K562 (cell line): Measurements from ENCODE around the gene GDF15. TPM values are rescaled to one million over a fixed set of nuclear protein-coding genes. Genes with fewer than 3 reads are reported as not detected.

Experiments
- ATAC-seq: fragments of 200-7000 bp; cut with Tn5 transposase; 3 replicates; pipeline ENCODE4 v1.9.1; 2020; ENCODE audit warnings: moderate library complexity
- BruUV-seq: library from RNA; stranded (reverse); fragments of 400-500 nt; replicated peaks from 2 replicates; lab custom pipeline; 2021; lab: Mats Ljungman, UMichigan
- CTCF ChIA-PET: fragments of 300-600 bp; formaldehyde crosslinking; extraction: SDS; loops from one replicate; lab custom pipeline; 2021; ENCODE audit warnings: low intra/inter-chr PET ratio; lab: Yijun Ruan, JAX
- POLR2A ChIA-PET: fragments of 300-600, 350-650 bp; sonication (Branson Sonifier 250); formaldehyde crosslinking; extraction: SDS; loops from one replicate; lab custom pipeline; 2021; ENCODE audit warnings: antibody characterized with exemption, inconsistent platforms; lab: Yijun Ruan, JAX
- DNase-seq, 4 experiments: peaks; one replicate each; pipeline versions ENCODE4 v3.0.0 to v3.0.0-alpha.2; 2011 to 2018; ENCODE audit warnings: low spot score in 3 of 4, mixed read lengths in 3 of 4; ENCODE audit errors: extremely low read depth in 1 of 4
- FAIRE-seq: peaks from 2 replicates; lab custom pipeline; 2011; peaks lifted over from hg19 to GRCh38; lab: Jason Lieb, UNC
- H2AFZ ChIP-seq: 2 replicates; pipeline ENCODE4 v1.6.0; 2011; ENCODE audit warnings: low read depth, low read length, control low read depth, inconsistent platforms
- H3K27ac ChIP-seq: fragments of 200-600 bp; 3 replicates; pipeline ENCODE4 v1.8.0; 2011; ENCODE audit warnings: low read depth, mild to moderate bottlenecking, control low read depth, inconsistent platforms, low read length, moderate library complexity, mixed read lengths; ENCODE audit errors: extremely low read depth
- H3K27me3 ChIP-seq, 2 experiments: fragments of 300-600 bp in 1 of 2; 2 replicates in 1 of 2; 3 replicates in 1 of 2; pipeline versions ENCODE4 v1.6.0 to v1.8.0; 2011; ENCODE audit warnings: inconsistent platforms in 2 of 2, low read length in 2 of 2, mild to moderate bottlenecking in 1 of 2, mixed read lengths in 1 of 2, moderate library complexity in 1 of 2; ENCODE audit not compliant: control insufficient read depth in 2 of 2, insufficient read depth in 2 of 2
- H3K36me3 ChIP-seq: fragments of 300-600 bp; 3 replicates; pipeline ENCODE4 v1.8.0; 2011; ENCODE audit warnings: mild to moderate bottlenecking, low read length, inconsistent platforms; ENCODE audit not compliant: control insufficient read depth, insufficient read depth
- H3K4me1 ChIP-seq, 2 experiments: fragments of 200-600 bp in 1 of 2; replicated peaks in 1 of 2; 2 replicates in 1 of 2; 3 replicates in 1 of 2; pipeline versions ENCODE4 v1.5.1 to v1.8.0; 2011; ENCODE audit warnings: inconsistent platforms in 2 of 2, low read length in 2 of 2, mild to moderate bottlenecking in 1 of 2, mixed read lengths in 1 of 2, moderate library complexity in 1 of 2; ENCODE audit not compliant: control insufficient read depth in 2 of 2, insufficient read depth in 2 of 2
- H3K4me2 ChIP-seq: 2 replicates; pipeline ENCODE4 v1.6.1; 2011; ENCODE audit warnings: low read length, control low read depth, inconsistent platforms, mixed read lengths; ENCODE audit not compliant: insufficient read depth
- H3K4me3 ChIP-seq: fragments of 200-600 bp; sonication (generic), shearing (Covaris generic); 2 replicates; pipeline ENCODE4 v1.5.1; 2016; ENCODE audit warnings: control low read depth, inconsistent platforms
- H3K79me2 ChIP-seq: fragments of 200-600 bp; 3 replicates; pipeline ENCODE4 v1.8.0; 2011; ENCODE audit warnings: low read length, inconsistent platforms; ENCODE audit not compliant: control insufficient read depth, insufficient read depth
- H3K9ac ChIP-seq, 2 experiments: 2 replicates each; pipeline versions ENCODE4 v1.6.0 to v1.6.1; 2011; ENCODE audit warnings: low read depth in 2 of 2, low read length in 2 of 2, control low read depth in 1 of 2, inconsistent platforms in 1 of 2, mild to moderate bottlenecking in 1 of 2, mixed read lengths in 1 of 2; ENCODE audit not compliant: insufficient read depth in 1 of 2
- H3K9me1 ChIP-seq: one replicate; pipeline ENCODE4 v1.6.0; 2011; ENCODE audit warnings: inconsistent platforms, mild to moderate bottlenecking, low read length, moderate library complexity; ENCODE audit not compliant: control insufficient read depth, insufficient read depth
- H3K9me3 ChIP-seq: replicated peaks from 2 replicates; pipeline ENCODE4 v1.5.1; 2011; ENCODE audit warnings: low read depth, low read length, inconsistent platforms; ENCODE audit not compliant: control insufficient read depth, insufficient read depth
- H4K20me1 ChIP-seq: replicated peaks from 2 replicates; pipeline ENCODE4 v1.6.1; 2011; ENCODE audit warnings: low read length, inconsistent platforms, mixed read lengths; ENCODE audit not compliant: control insufficient read depth, insufficient read depth
- BRCA1 ChIP-seq, 2 experiments: fragments of 450-650 bp in 1 of 2; sonication (generic) in 1 of 2; formaldehyde crosslinking in 1 of 2; IDR thresholded peaks; 2 replicates each; pipeline versions ENCODE4 v1.5.0 to v1.6.1; 2017 to 2020; ENCODE audit warnings: mild to moderate bottlenecking in 1 of 2, missing genetic modification reagents in 1 of 2
- CBFA2T2 ChIP-seq: fragments of 450-650 bp; conservative IDR thresholded peaks from 2 replicates; pipeline ENCODE4 v1.6.1; 2017; ENCODE audit warnings: mild to moderate bottlenecking
- ERF ChIP-seq: fragments of 450-650 bp; formaldehyde crosslinking; IDR thresholded peaks from 2 replicates; pipeline ENCODE4 v1.4.0; 2020; ENCODE audit warnings: mild to moderate bottlenecking, mixed read lengths
- FOXP4 ChIP-seq: sonication (generic); formaldehyde crosslinking; IDR thresholded peaks from 2 replicates; pipeline ENCODE4 v1.8.0; 2022; ENCODE audit warnings: mild to moderate bottlenecking, missing genetic modification reagents, borderline replicate concordance
- HCFC1 ChIP-seq: IDR thresholded peaks from 2 replicates; pipeline ENCODE4 v1.6.1; 2012; ENCODE audit warnings: low read depth, low read length, improper control_type of control experiment
- HEY1 ChIP-seq: fragments of 250-450 bp; sonication (Bioruptor Pico); IDR thresholded peaks from 2 replicates; pipeline ENCODE4 v1.5.0; 2020; ENCODE audit warnings: mild to moderate bottlenecking, moderate library complexity, borderline replicate concordance
- POLR2A ChIP-seq: fragments of 450-650 bp; conservative IDR thresholded peaks from 2 replicates; pipeline ENCODE4 v1.6.1; 2016
- POLR2AphosphoS2 ChIP-seq: IDR thresholded peaks from 2 replicates; pipeline ENCODE4 v1.6.1; 2012; ENCODE audit warnings: low read length, improper control_type of control experiment
- POLR2G ChIP-seq: fragments of 200-400 bp; formaldehyde crosslinking; IDR thresholded peaks from 2 replicates; pipeline ENCODE4 v1.6.1; 2017; ENCODE audit warnings: low read depth, mild to moderate bottlenecking, antibody characterized with exemption, low read length, moderate library complexity
- TRIM25 ChIP-seq: fragments of 450-650 bp; IDR thresholded peaks from 2 replicates; pipeline ENCODE4 v1.7.0; 2016; ENCODE audit warnings: borderline replicate concordance
- ZFP36 ChIP-seq: fragments of 150-350 bp; IDR thresholded peaks from 2 replicates; pipeline ENCODE4 v1.6.1; 2018; ENCODE audit warnings: low read length, low read depth; ENCODE audit not compliant: partially characterized antibody
- ZNF449 ChIP-seq: fragments of 250-450 bp; sonication (Bioruptor Pico); IDR thresholded peaks from 2 replicates; pipeline ENCODE4 v1.8.0; 2022; ENCODE audit warnings: moderate library complexity, mild to moderate bottlenecking, inconsistent platforms
- WGBS: fragments of 100-300 bp; shearing (Covaris generic); methylation state at CpG from one replicate; pipeline ENCODE4 v1.1.6; 2016; ENCODE audit warnings: low coverage, mixed read lengths; ENCODE audit not compliant: insufficient coverage; ENCODE audit errors: missing lambda C conversion rate; 5-methylcytosine and 5-hydroxymethylcytosine counted together
- in situ Hi-C: fragments of 300-500 bp; cut with MboI; formaldehyde crosslinking; loops from 4 replicates; pipeline ENCODE4 v1.15.0; 2018; ENCODE audit warnings: inconsistent platforms, mixed read lengths
- intact Hi-C: fragments of 100-400 bp; cut with micrococcal nuclease; formaldehyde crosslinking; loops from 2 replicates; pipeline ENCODE4 v1.14.2; 2022
- polyA plus RNA-seq, 8 experiments: library from polyadenylated mRNA; depleted of rRNA in 4 of 8; stranded (reverse) in 5 of 8; unstranded in 3 of 8; fragments of >200 nt; fragmentation: Nextera tagmentation in 2 of 8; fragmentation: Illumina TruSeq in 1 of 8; extraction: Ambion mirVana in 2 of 8; extraction: Trizol in 1 of 8; gene quantifications; 2 replicates each; pipeline versions ENCODE4 v1.2.1 to v1.2.3, GENCODE V29; 2011 to 2014; ENCODE audit warnings: inconsistent platforms in 1 of 8, missing spikeins in 1 of 8
- total RNA-seq, 7 experiments: library from RNA; depleted of rRNA in 6 of 7; stranded (reverse); fragments of >200 nt in 6 of 7; fragmentation: Illumina TruSeq in 2 of 7; extraction: Trizol in 2 of 7; gene quantifications; 2 replicates each; pipeline versions ENCODE4 v1.2.1 to v1.2.3, GENCODE V29; 2011 to 2021; ENCODE audit warnings: low replicate concordance in 1 of 7

Gene GDF15
- total and polyA plus RNA-seq, 9 of the 15 experiments (the other 6 are each of a cell fraction or from before 2014, with no cell fraction given) = 2.3 to 82.4 (median 12.5) TPM

GRCh38 chr19:18428787-18429674 is 43.1 kb downstream of the GDF15 start (continued):
- peak; percentile 53; the same call in 1 of the 2 replicates for TF ChIP-seq FOXP4 (CRISPR knock-in tag)
- TF ChIP-seq, all 486 proteins: peak for 77

GRCh38 chr19:18429717-18430416 is 43.9 kb downstream of the GDF15 start:
- peaks cover 70% of the 10 kb centered on the region for H3K36me3 ChIP-seq
- H3K4me1 ChIP-seq = peaks cover 37 to 99% of the 10 kb centered on the region in 2 experiments
- ATAC-seq (no peak), DNase-seq (no peak), FAIRE-seq (no peak)
- POLR2A ChIA-PET = interaction anchor here (0.7 kb wide), 1 partner anchor 10 kb away, joined by 3 read pairs; no protein-coding TSS in a partner anchor
- intact Hi-C loops (no loop called here), in situ Hi-C loops (no loop called here)
- peaks cover 9% of the 10 kb centered on the region; the same call in 1 of the 2 replicates for H4K20me1 ChIP-seq
- peak overlapping the region; percentile 65 for H3K4me2 ChIP-seq
- 46% methylated on average over 8 of the region's 13 CpGs for WGBS
- BruUV-seq = no TSS peak
- H3K79me2 ChIP-seq = peaks cover 63% of the 10 kb centered on the region
- no peaks in the 10 kb centered on the region for H3K9me3 ChIP-seq
- H2AFZ ChIP-seq = no peak overlapping the region
- peak overlapping the region; percentile 41; the same call in 1 of the 2 replicates for H3K4me3 ChIP-seq
- peak overlapping the region; percentile 85 for H3K27ac ChIP-seq
- CTCF ChIA-PET = no interaction called here
- H3K27me3 ChIP-seq = no peaks in the 10 kb centered on the region
- peak overlapping the region; percentile 37 to 73 for H3K9ac ChIP-seq
- H3K9me1 ChIP-seq = no peaks in the 10 kb centered on the region
- no peak for TF ChIP-seq CBFA2T2
- no peak for TF ChIP-seq HEY1
- 0 out of 2 replicates have a peak, but pooled peaks have one; percentile 4 for TF ChIP-seq POLR2AphosphoS2
- TF ChIP-seq POLR2G = peak; percentile 17; the same call in 1 of the 2 replicates
- TF ChIP-seq TRIM25 = no peak
- TF ChIP-seq ZFP36 = peak; percentile 94
- no peak for TF ChIP-seq BRCA1 (IDR thresholded peaks at IDR 0.05)
- TF ChIP-seq BRCA1 (CRISPR knock-in tag; IDR thresholded peaks at IDR 0.05) = no peak
- TF ChIP-seq HCFC1 = no peak
- no peak for TF ChIP-seq ZNF449 (CRISPR knock-in tag)
- TF ChIP-seq POLR2A = 0 out of 2 replicates have a peak, but pooled peaks have one; percentile 17
- 0 out of 2 replicates have a peak, but pooled peaks have one; percentile 12 for TF ChIP-seq ERF (CRISPR knock-in tag)
